ENCODE data around the gene GPX2. TPM values are rescaled to one million over a fixed set of nuclear protein-coding genes. Genes with fewer than 3 reads are reported as not detected.

The GPX2 gene
- total RNA-seq, 1 experiment from 2014 or later: 188 TPM

- DNase-seq: no peak
- intact Hi-C loops (cut with micrococcal nuclease; ENCODE audit: unreplicated experiment): no loop called here
- CTCF ChIA-PET: no interaction called here
- Mint-ChIP-seq H3K36me3 (ENCODE audit: insufficient read depth, unreplicated experiment) (no peaks in the 10 kb centered on the region), H3K27me3 (ENCODE audit: unreplicated experiment) (no peaks in the 10 kb centered on the region), H3K4me3 (ENCODE audit: low read depth, unreplicated experiment) (no peak overlapping the region), H3K27ac (ENCODE audit: unreplicated experiment) (no peak overlapping the region), H3K4me1 (ENCODE audit: low read depth, unreplicated experiment) (no peaks in the 10 kb centered on the region), H3K9me3 (ENCODE audit: low read depth, unreplicated experiment) (no peaks in the 10 kb centered on the region)
- TF ChIP-seq CTCF (IDR thresholded peaks at IDR 0.05; ENCODE audit: unreplicated experiment): no peak
- no TSS peak for BruUV-seq (replicated peaks)
Measured at GRCh38 chr14:64954491-64955240, 12.1 kb upstream of the GPX2 start.

GRCh38 chr14:64953661-64954060, 11.1 kb upstream of the GPX2 start:
- intact Hi-C loops (cut with micrococcal nuclease; ENCODE audit: unreplicated experiment): no loop called here
- H3K27ac Mint-ChIP-seq (ENCODE audit: unreplicated experiment): no peak overlapping the region
- no peak overlapping the region for H3K4me3 Mint-ChIP-seq (ENCODE audit: low read depth, unreplicated experiment)
- CTCF ChIA-PET: no interaction called here
- no TSS peak for BruUV-seq (replicated peaks)
- TF ChIP-seq CTCF (IDR thresholded peaks at IDR 0.05; ENCODE audit: unreplicated experiment): no peak
- H3K4me1 Mint-ChIP-seq (ENCODE audit: low read depth, unreplicated experiment): no peaks in the 10 kb centered on the region
- no peaks in the 10 kb centered on the region for H3K36me3 Mint-ChIP-seq (ENCODE audit: insufficient read depth, unreplicated experiment)
- DNase-seq: no peak
- H3K27me3 Mint-ChIP-seq (ENCODE audit: unreplicated experiment): no peaks in the 10 kb centered on the region
- H3K9me3 Mint-ChIP-seq (ENCODE audit: low read depth, unreplicated experiment): no peaks in the 10 kb centered on the region

- BruUV-seq (replicated peaks): no TSS peak
- no peak for TF ChIP-seq CTCF (IDR thresholded peaks at IDR 0.05; ENCODE audit: unreplicated experiment)
- Mint-ChIP-seq H3K9me3 (ENCODE audit: low read depth, unreplicated experiment) (no peaks in the 10 kb centered on the region), H3K27ac (ENCODE audit: unreplicated experiment) (no peak overlapping the region), H3K4me1 (ENCODE audit: low read depth, unreplicated experiment) (no peaks in the 10 kb centered on the region), H3K4me3 (ENCODE audit: low read depth, unreplicated experiment) (no peak overlapping the region), H3K36me3 (ENCODE audit: insufficient read depth, unreplicated experiment) (no peaks in the 10 kb centered on the region), H3K27me3 (ENCODE audit: unreplicated experiment) (no peaks in the 10 kb centered on the region)
- DNase-seq: no peak
- CTCF ChIA-PET: interaction anchor here (1.0 kb wide), 1 partner anchor 53 kb away, joined by 3 read pairs; no protein-coding TSS in a partner anchor
- intact Hi-C loops (cut with micrococcal nuclease; ENCODE audit: unreplicated experiment): no loop called here
Measured at GRCh38 chr14:64953310-64953654, 10.7 kb upstream of the GPX2 start.

- no peaks in the 10 kb centered on the region for H3K27me3 Mint-ChIP-seq (ENCODE audit: unreplicated experiment)
- H3K4me3 Mint-ChIP-seq (ENCODE audit: low read depth, unreplicated experiment): no peak overlapping the region
- DNase-seq: no peak
- peaks cover 2% of the 10 kb centered on the region for H3K36me3 Mint-ChIP-seq (ENCODE audit: insufficient read depth, unreplicated experiment)
- intact Hi-C loops (cut with micrococcal nuclease; ENCODE audit: unreplicated experiment): no loop called here
- BruUV-seq (replicated peaks): no TSS peak
- no peaks in the 10 kb centered on the region for H3K4me1 Mint-ChIP-seq (ENCODE audit: low read depth, unreplicated experiment)
- H3K9me3 Mint-ChIP-seq (ENCODE audit: low read depth, unreplicated experiment): no peaks in the 10 kb centered on the region
- CTCF ChIA-PET: interaction anchor here (1.0 kb wide), 1 partner anchor 54 kb away, joined by 3 read pairs; no protein-coding TSS in a partner anchor
- no peak for TF ChIP-seq CTCF (IDR thresholded peaks at IDR 0.05; ENCODE audit: unreplicated experiment)
- H3K27ac Mint-ChIP-seq (ENCODE audit: unreplicated experiment): no peak overlapping the region
Measured at GRCh38 chr14:64952598-64953309, 10.2 kb upstream of the GPX2 start.
